SK-N-MC (cell line): ENCODE data around the gene FBXO31.

ENCODE experiments used
- DNase-seq: peaks from one replicate; pipeline ENCODE4 v3.0.0-alpha.2; 2011; ENCODE audit warnings: low read depth, low spot score
- H3K27ac ChIP-seq: fragments of 200-600 bp; sonication (generic); 2 replicates; pipeline ENCODE4 v1.5.1; 2016; ENCODE audit warnings: mixed run types
- H3K36me3 ChIP-seq: fragments of 200-600 bp; sonication (generic); 2 replicates; pipeline ENCODE4 v1.6.1; 2017; ENCODE audit warnings: antibody characterized with exemption, low read length, mixed read lengths; ENCODE audit not compliant: insufficient read depth
- H3K4me3 ChIP-seq: fragments of 200-600 bp; sonication (generic); 2 replicates; pipeline ENCODE4 v1.5.1; 2016
- H3K9ac ChIP-seq: fragments of 200-600 bp; sonication (generic); 2 replicates; pipeline ENCODE4 v1.8.0; 2017; ENCODE audit warnings: mixed run types, mixed read lengths; ENCODE audit not compliant: insufficient read length
- H3K9me3 ChIP-seq: fragments of 200-600 bp; sonication (generic); 2 replicates; pipeline ENCODE4 v1.6.1; 2017; ENCODE audit warnings: low read depth, mild to moderate bottlenecking, antibody characterized with exemption, low read length, moderate library complexity, mixed read lengths
- EZH2 ChIP-seq: fragments of 200-600 bp; sonication (generic); IDR thresholded peaks from one replicate; pipeline ENCODE4 v1.6.1; 2017; ENCODE audit warnings: antibody characterized with exemption
- FOXP2 ChIP-seq: optimal IDR thresholded peaks from 2 replicates; pipeline ENCODE3; 2011; ENCODE audit warnings: mild to moderate bottlenecking, moderate library complexity; ENCODE audit not compliant: insufficient read depth; ENCODE audit errors: extremely low read length, control extremely low read depth
- POLR2AphosphoS5 ChIP-seq: IDR thresholded peaks from 2 replicates; pipeline ENCODE4 v1.6.1; 2012; ENCODE audit warnings: mild to moderate bottlenecking, low read depth, low read length, borderline replicate concordance

Gene FBXO31

GRCh38 chr16:87332150-87332549 is 51.4 kb downstream of the FBXO31 start:
- no peaks in the 10 kb centered on the region for H3K9me3 ChIP-seq
- no peaks in the 10 kb centered on the region for H3K36me3 ChIP-seq
- H3K27ac ChIP-seq, result no peak overlapping the region
- TF ChIP-seq EZH2, result no peak
- TF ChIP-seq FOXP2, result no peak
- no peak for TF ChIP-seq POLR2AphosphoS5
- H3K9ac ChIP-seq, result no peak overlapping the region
- H3K4me3 ChIP-seq, result no peak overlapping the region
- no peak for DNase-seq

GRCh38 chr16:87331241-87331801 is 52.3 kb downstream of the FBXO31 start:
- TF ChIP-seq POLR2AphosphoS5, result no peak
- no peak for TF ChIP-seq FOXP2
- TF ChIP-seq EZH2, result no peak
- DNase-seq, result no peak
- no peak overlapping the region for H3K9ac ChIP-seq
- no peak overlapping the region for H3K27ac ChIP-seq
- H3K36me3 ChIP-seq, result no peaks in the 10 kb centered on the region
- no peak overlapping the region for H3K4me3 ChIP-seq
- no peaks in the 10 kb centered on the region for H3K9me3 ChIP-seq

GRCh38 chr16:87330646-87331045 is 52.9 kb downstream of the FBXO31 start:
- no peak overlapping the region for H3K9ac ChIP-seq
- DNase-seq, result no peak
- no peak overlapping the region for H3K4me3 ChIP-seq
- no peaks in the 10 kb centered on the region for H3K9me3 ChIP-seq
- no peaks in the 10 kb centered on the region for H3K36me3 ChIP-seq
- H3K27ac ChIP-seq, result no peak overlapping the region
- TF ChIP-seq POLR2AphosphoS5 (no peak), FOXP2 (no peak), EZH2 (no peak)

- no peaks in the 10 kb centered on the region for H3K36me3 ChIP-seq
These were observed 53.3 kb downstream of the FBXO31 start for GRCh38 chr16:87330257-87330624.

GRCh38 chr16:87329436-87330256 is 53.9 kb downstream of the FBXO31 start:
- no peak for DNase-seq
- Histone ChIP-seq H3K9me3 (no peaks in the 10 kb centered on the region), H3K9ac (no peak overlapping the region), H3K27ac (no peak overlapping the region), H3K36me3 (no peaks in the 10 kb centered on the region), H3K4me3 (no peak overlapping the region)
- TF ChIP-seq FOXP2, result no peak
- no peak for TF ChIP-seq POLR2AphosphoS5
- TF ChIP-seq EZH2, result no peak

More at GRCh38 chr16:87330257-87330624, 53.3 kb downstream of the FBXO31 start:
- no peaks in the 10 kb centered on the region for H3K9me3 ChIP-seq
- H3K27ac ChIP-seq, result no peak overlapping the region
- H3K9ac ChIP-seq, result no peak overlapping the region
- TF ChIP-seq FOXP2 (no peak), POLR2AphosphoS5 (no peak), EZH2 (no peak)
- no peak overlapping the region for H3K4me3 ChIP-seq
- DNase-seq, result no peak

GRCh38 chr16:87328846-87329245 is 54.7 kb downstream of the FBXO31 start:
- DNase-seq, result no peak
- Histone ChIP-seq H3K9me3 (no peaks in the 10 kb centered on the region), H3K27ac (no peak overlapping the region), H3K36me3 (no peaks in the 10 kb centered on the region), H3K9ac (no peak overlapping the region), H3K4me3 (no peak overlapping the region)
- TF ChIP-seq FOXP2 (no peak), EZH2 (no peak), POLR2AphosphoS5 (no peak)

- no peak overlapping the region for H3K9ac ChIP-seq
- no peaks in the 10 kb centered on the region for H3K36me3 ChIP-seq
These were observed 55.6 kb downstream of the FBXO31 start for GRCh38 chr16:87327798-87328495.

GRCh38 chr16:87326151-87326571 is 57.4 kb downstream of the FBXO31 start:
- TF ChIP-seq EZH2 (no peak), POLR2AphosphoS5 (no peak), FOXP2 (no peak)
- Histone ChIP-seq H3K4me3 (no peak overlapping the region), H3K36me3 (no peaks in the 10 kb centered on the region), H3K9ac (no peak overlapping the region), H3K9me3 (no peaks in the 10 kb centered on the region), H3K27ac (no peak overlapping the region)
- DNase-seq, result no peak

More at GRCh38 chr16:87327798-87328495, 55.6 kb downstream of the FBXO31 start:
- H3K27ac ChIP-seq, result no peak overlapping the region
- TF ChIP-seq FOXP2 (no peak), EZH2 (no peak), POLR2AphosphoS5 (no peak)
- DNase-seq, result no peak
- no peak overlapping the region for H3K4me3 ChIP-seq
- no peaks in the 10 kb centered on the region for H3K9me3 ChIP-seq
